Endothelial cell (in vitro differentiated cells): ENCODE results near the gene PRKD1. TPM values are rescaled to one million over a fixed set of nuclear protein-coding genes. Genes with fewer than 3 reads are reported as not detected.

Experiments used
- DNase-seq: peaks from one replicate; pipeline ENCODE4 v3.0.0; 2021; ENCODE audit warnings: low spot score
- H3K27ac Mint-ChIP-seq: one replicate; pipeline ENCODE4 v1.8.0; 2021; ENCODE audit warnings: mixed read lengths, inconsistent platforms; ENCODE audit not compliant: unreplicated experiment
- H3K27me3 Mint-ChIP-seq: one replicate; pipeline ENCODE4 v1.8.0; 2021; ENCODE audit warnings: mild to moderate bottlenecking, moderate library complexity, mixed read lengths, inconsistent platforms; ENCODE audit not compliant: unreplicated experiment
- H3K36me3 Mint-ChIP-seq: one replicate; pipeline ENCODE4 v1.8.0; 2021; ENCODE audit warnings: mild to moderate bottlenecking, low read depth, mixed read lengths, inconsistent platforms; ENCODE audit not compliant: unreplicated experiment
- H3K4me1 Mint-ChIP-seq: one replicate; pipeline ENCODE4 v1.8.0; 2021; ENCODE audit warnings: mild to moderate bottlenecking, mixed read lengths, inconsistent platforms; ENCODE audit not compliant: unreplicated experiment
- H3K4me3 Mint-ChIP-seq: one replicate; pipeline ENCODE4 v1.8.0; 2021; ENCODE audit warnings: mild to moderate bottlenecking, mixed read lengths, inconsistent platforms; ENCODE audit not compliant: unreplicated experiment
- H3K9me3 Mint-ChIP-seq: one replicate; pipeline ENCODE4 v1.8.0; 2021; ENCODE audit warnings: mixed read lengths, inconsistent platforms; ENCODE audit not compliant: unreplicated experiment
- total RNA-seq: library from RNA; stranded (reverse); fragmentation: NEBNext Ultra II Directional; extraction: Animal tissue kit (Norgen Biotek cat#: 25700); gene quantifications from one replicate; pipeline ENCODE4 v1.2.1, GENCODE V29; 2021; ENCODE audit not compliant: unreplicated experiment
- TF ChIP-seq, protein P1 (sequence below): fragments of 200-600 bp; sonication (generic); IDR thresholded peaks from one replicate; pipeline ENCODE4 v1.5.0; 2021; ENCODE audit warnings: antibody characterized with exemption; ENCODE audit not compliant: unreplicated experiment

The PRKD1 gene
- total RNA-seq, 1 donor from 2014 or later: 9.0 TPM

DNA sequence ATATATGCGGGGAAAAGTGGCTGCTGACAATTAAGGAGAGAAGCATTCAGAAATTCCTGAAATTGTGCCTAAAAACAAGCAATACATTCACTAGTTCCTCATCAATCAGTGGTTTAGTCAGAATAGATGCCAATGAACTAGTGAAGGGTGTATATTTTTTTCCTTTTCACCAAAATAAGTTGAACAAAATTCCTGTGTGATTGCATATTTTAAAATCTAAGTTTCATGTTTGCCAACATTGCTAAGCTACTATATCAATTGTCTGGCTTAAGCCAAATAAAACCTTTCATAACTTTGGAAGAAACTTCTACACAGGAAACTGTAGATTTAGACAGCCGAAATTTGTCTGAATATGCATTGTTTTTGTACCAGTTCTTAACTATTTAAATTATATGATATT lies 8.7 kb downstream of the PRKD1 start:
- Mint-ChIP-seq H3K27me3 (peaks cover 3% of the 10 kb centered on the region), H3K4me3 (no peak overlapping the region), H3K4me1 (no peaks in the 10 kb centered on the region), H3K27ac (no peak overlapping the region), H3K9me3 (no peaks in the 10 kb centered on the region), H3K36me3 (no peaks in the 10 kb centered on the region)
- TF ChIP-seq, protein P1, sequence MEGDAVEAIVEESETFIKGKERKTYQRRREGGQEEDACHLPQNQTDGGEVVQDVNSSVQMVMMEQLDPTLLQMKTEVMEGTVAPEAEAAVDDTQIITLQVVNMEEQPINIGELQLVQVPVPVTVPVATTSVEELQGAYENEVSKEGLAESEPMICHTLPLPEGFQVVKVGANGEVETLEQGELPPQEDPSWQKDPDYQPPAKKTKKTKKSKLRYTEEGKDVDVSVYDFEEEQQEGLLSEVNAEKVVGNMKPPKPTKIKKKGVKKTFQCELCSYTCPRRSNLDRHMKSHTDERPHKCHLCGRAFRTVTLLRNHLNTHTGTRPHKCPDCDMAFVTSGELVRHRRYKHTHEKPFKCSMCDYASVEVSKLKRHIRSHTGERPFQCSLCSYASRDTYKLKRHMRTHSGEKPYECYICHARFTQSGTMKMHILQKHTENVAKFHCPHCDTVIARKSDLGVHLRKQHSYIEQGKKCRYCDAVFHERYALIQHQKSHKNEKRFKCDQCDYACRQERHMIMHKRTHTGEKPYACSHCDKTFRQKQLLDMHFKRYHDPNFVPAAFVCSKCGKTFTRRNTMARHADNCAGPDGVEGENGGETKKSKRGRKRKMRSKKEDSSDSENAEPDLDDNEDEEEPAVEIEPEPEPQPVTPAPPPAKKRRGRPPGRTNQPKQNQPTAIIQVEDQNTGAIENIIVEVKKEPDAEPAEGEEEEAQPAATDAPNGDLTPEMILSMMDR: no peak
- no peak for DNase-seq

DNA sequence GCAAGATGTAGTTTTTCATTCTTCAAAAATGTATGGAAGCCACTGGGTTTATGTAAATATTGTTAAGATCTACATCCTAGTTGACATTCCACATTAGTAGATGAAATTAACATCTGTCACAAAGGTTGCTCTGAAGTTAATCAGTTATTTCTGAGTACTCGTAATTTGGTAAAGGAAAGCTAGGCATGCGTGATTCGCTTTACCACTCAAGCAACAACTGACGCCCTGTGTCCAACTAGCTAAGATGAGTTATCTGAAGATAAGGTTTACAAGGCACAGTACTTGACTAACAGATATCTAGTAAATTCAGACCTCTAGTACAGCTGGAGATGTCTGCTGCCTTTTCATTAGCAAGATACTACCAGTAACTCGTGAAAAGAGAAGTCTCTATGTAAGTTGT lies 14.1 kb downstream of the PRKD1 start:
- Mint-ChIP-seq H3K36me3 (no peaks in the 10 kb centered on the region), H3K27me3 (no peaks in the 10 kb centered on the region), H3K4me3 (no peak overlapping the region), H3K4me1 (no peaks in the 10 kb centered on the region), H3K9me3 (no peaks in the 10 kb centered on the region), H3K27ac (no peak overlapping the region)
- TF ChIP-seq, protein P1: no peak
- DNase-seq: no peak

DNA sequence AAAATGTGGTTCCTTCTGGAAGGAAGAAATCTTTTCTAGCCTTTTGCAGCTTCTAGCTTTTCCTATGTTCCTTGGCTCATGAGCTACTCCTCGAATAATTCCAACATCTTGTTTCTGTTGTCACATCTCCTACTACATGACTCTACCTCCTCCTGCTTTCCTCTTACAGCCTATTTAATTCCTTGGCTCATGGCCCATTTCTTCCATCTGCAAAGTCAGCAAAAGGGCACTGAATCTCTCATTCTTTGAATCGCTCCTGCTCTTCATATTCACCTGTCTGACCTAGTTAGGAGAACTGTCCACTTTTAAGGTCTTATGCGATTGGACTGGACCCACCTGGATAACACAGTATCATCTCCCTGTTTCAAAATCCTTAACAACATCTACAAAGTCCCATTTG lies 15.8 kb downstream of the PRKD1 start:
- no peaks in the 10 kb centered on the region for H3K27me3 Mint-ChIP-seq
- no peak for DNase-seq
- H3K36me3 Mint-ChIP-seq: no peaks in the 10 kb centered on the region
- no peaks in the 10 kb centered on the region for H3K9me3 Mint-ChIP-seq
- H3K4me3 Mint-ChIP-seq: no peak overlapping the region
- no peak overlapping the region for H3K27ac Mint-ChIP-seq
- H3K4me1 Mint-ChIP-seq: no peaks in the 10 kb centered on the region
- TF ChIP-seq, protein P1: no peak

DNA sequence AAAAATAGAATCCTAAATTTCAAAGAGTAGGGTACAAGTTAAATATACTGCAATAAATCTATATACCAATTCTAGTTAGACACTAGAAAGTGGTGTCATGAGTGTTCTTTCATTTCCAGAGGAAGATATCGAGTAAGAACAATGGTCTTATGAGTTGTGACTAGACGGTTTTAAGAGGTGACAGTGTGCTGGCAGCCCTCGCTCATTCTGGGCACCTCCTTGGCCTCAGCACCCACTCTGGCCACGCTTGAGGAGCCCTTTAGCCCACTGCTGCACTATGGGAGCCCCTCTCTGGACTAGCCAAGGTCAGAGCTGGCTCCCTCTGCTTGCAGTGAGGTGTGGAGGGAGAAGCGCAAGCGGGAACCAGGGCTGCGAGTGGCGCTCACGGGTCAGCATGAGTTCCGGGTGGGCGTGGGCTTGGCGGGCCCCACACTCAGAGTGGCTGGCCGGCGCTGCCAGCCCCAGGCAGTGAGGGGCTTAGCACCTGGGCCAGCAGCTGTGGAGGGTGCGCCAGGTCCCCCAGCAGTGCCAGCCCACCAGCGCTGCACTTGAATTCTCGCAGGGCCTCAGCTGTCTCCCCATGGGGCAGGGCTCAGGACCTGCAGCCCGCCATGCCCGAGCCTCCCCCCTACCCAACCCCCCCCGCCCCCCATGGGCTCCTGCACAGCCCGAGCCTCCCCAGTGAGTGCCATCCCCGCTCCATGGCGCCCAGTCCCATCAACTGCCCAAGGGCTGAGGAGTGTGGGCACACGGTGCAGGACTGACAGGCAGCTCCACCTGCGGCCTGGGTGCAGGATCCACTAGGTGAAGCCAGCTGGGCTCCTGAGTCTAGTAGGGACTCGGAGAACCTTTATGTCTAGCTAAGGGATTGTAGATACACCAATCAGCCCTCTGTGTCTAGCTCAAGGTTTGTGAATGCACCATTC lies 18.7 kb downstream of the PRKD1 start:
- TF ChIP-seq, protein P1: no peak
- Mint-ChIP-seq H3K9me3 (no peaks in the 10 kb centered on the region), H3K4me1 (no peaks in the 10 kb centered on the region), H3K4me3 (no peak overlapping the region), H3K36me3 (no peaks in the 10 kb centered on the region), H3K27ac (no peak overlapping the region), H3K27me3 (no peaks in the 10 kb centered on the region)
- DNase-seq: no peak

DNA sequence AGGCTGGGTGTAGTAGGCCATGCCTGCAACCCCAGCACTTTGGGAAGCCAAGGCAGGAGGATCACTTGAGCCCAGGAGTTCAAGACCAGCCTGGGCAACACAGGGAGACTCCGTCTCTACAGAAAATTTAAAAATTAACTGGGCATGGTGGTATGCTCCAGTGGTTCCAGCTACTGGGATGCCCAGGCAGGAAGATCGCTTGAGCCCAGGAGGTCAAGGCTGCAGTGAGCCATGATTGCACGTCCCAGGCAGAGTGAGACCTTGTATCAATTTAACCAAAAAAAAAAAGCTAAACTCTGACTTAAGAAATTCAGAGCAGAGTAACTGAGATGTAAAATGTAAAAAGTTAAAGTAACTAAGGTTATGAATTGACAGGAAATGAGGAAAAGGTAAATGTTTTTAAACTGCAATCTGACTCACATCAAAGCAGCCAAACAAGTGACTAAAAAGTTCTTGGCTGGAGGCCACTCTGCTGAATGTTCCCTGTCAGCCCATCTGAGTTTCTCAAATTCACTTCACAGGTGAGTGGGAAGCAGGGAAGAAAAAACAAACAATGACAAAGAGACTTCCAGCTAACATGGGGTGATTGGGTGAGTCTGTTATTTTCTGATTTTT lies 21.3 kb downstream of the PRKD1 start:
- H3K27me3 Mint-ChIP-seq: no peaks in the 10 kb centered on the region
- no peak overlapping the region for H3K27ac Mint-ChIP-seq
- no peak overlapping the region for H3K4me3 Mint-ChIP-seq
- TF ChIP-seq, protein P1: no peak
- H3K36me3 Mint-ChIP-seq: no peaks in the 10 kb centered on the region
- H3K9me3 Mint-ChIP-seq: no peaks in the 10 kb centered on the region
- H3K4me1 Mint-ChIP-seq: no peaks in the 10 kb centered on the region
- DNase-seq: no peak
